Sigmoid colon (tissue), 7 donors: ENCODE data around the gene ARHGAP25. TPM values are rescaled to one million over a fixed set of nuclear protein-coding genes. Genes with fewer than 3 reads are reported as not detected.
A peak's percentile ranks its signal among the peaks of the same experiment; 100 is the strongest.

Experiments
- DNase-seq: peaks from one replicate; pipeline ENCODE4 v3.0.0-alpha.2; 2019
- H3K27ac ChIP-seq, 4 donors: fragments of 200-600 bp; sonication (generic); one replicate each; pipeline ENCODE4 v1.5.1; 2016 to 2019; ENCODE audit warnings: mild to moderate bottlenecking in 1 of 4
- H3K27me3 ChIP-seq, 3 donors: fragments of 200-600 bp; sonication (generic); one replicate each; pipeline ENCODE4 v1.5.1; 2019; ENCODE audit warnings: mild to moderate bottlenecking in 1 of 3
- H3K36me3 ChIP-seq, 4 donors: fragments of 200-600 bp; sonication (generic); one replicate each; pipeline ENCODE4 v1.5.1; 2016 to 2019
- H3K4me1 ChIP-seq, 4 donors: fragments of 200-600 bp; sonication (generic); one replicate each; pipeline ENCODE4 v1.5.1; 2017 to 2019
- H3K4me3 ChIP-seq, 4 donors: fragments of 200-600 bp; sonication (generic); one replicate each; pipeline ENCODE4 v1.5.1; 2017 to 2019; ENCODE audit warnings: mild to moderate bottlenecking in 2 of 4, moderate library complexity in 1 of 4
- H3K9me3 ChIP-seq, 4 donors: fragments of 200-600 bp in 3 of 4; sonication (generic) in 3 of 4; one replicate each; pipeline versions ENCODE4 v1.5.1 to v1.6.1; 2013 to 2019
- EP300 ChIP-seq, 4 donors: sonication (generic); formaldehyde crosslinking; IDR thresholded peaks; one replicate each; pipeline ENCODE4 v1.6.1; 2017; ENCODE audit warnings: antibody characterized with exemption in 4 of 4
- POLR2A ChIP-seq, 2 donors: fragments of 450-650 bp; IDR thresholded peaks; one replicate each; pipeline ENCODE4 v1.6.1; 2016; ENCODE audit warnings: antibody characterized with exemption in 2 of 2, mild to moderate bottlenecking in 2 of 2, moderate library complexity in 2 of 2
- POLR2AphosphoS5 ChIP-seq, 4 donors: sonication (generic); formaldehyde crosslinking; IDR thresholded peaks; one replicate each; pipeline ENCODE4 v1.6.1; 2017; ENCODE audit warnings: antibody characterized with exemption in 4 of 4
- WGBS, 2 donors: extraction: QIAGEN DNeasy Blood & Tissue Kit; methylation state at CpG; one replicate each; pipeline ENCODE4 v1.1.7; 2013; 5-methylcytosine and 5-hydroxymethylcytosine counted together
- intact Hi-C: fragments of 100-400 bp; cut with DNase I; formaldehyde crosslinking; loops from one replicate; pipeline ENCODE4 v1.15.1; 2023
- polyA plus RNA-seq, 3 donors: library from polyadenylated mRNA; stranded (reverse); fragments of 200-250 nt; gene quantifications; one replicate each; pipeline ENCODE4 v1.2.3, GENCODE V29; 2013
- total RNA-seq, 4 donors: library from RNA; depleted of rRNA; stranded (reverse); fragments of >200 nt; gene quantifications; one replicate each; pipeline ENCODE4 v1.1.0, GENCODE V29; 2016
- TF ChIP-seq, protein P1 (sequence below), 4 experiments: fragments of 450-650 bp in 3 of 4; fragments of 200-600 bp in 1 of 4; IDR thresholded peaks; one replicate each; pipeline ENCODE4 v1.5.1; 2016 to 2019; ENCODE audit warnings: antibody characterized with exemption in 4 of 4, mild to moderate bottlenecking in 3 of 4, moderate library complexity in 2 of 4
- donor health status: healthy with polysubstance abuse.
- donor health status: Bipolar disorder and iron deficiency.
- donor health status: healthy.

Gene ARHGAP25
- total and polyA plus RNA-seq, 7 donors, result 2.6 to 18.1 (median 5.8) TPM

DNA sequence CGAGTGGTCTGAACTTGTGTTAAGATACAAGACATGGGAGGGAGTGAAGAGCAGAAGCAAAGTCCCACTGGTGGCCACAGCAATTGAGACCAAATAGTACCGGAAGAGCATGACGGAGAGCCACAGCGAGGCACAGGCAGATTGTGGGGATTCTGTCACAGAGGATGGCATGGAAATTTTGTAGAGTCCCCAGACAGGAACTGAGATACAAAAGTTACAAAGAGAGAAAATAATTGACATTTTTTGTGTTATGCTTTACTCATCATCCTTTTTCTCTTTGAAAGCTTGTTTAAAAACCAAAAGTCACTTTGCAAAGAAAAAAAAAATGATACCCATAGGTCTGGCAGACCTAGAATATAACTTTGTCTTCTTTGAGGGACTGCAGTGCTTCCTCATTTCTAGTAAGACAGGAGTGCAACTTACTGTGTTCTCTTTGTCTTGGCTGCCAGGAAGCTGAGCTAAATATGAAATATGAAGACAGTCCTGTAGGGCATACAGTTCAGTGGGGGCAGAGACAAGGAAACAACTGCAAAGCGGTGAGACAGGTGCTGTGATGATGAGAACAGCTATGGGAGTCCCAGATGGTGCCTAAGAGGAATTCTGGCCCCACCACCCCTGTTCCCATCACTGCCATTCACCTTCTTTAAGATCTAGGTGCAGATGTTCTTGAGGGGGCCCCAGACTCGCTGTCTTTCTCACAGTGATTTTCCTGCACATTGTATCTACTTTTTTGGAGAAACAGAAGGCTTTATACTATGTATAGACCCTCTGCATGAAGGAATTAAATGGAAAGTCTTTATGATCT, 5.2 kb downstream of the ARHGAP25 start:
- Histone ChIP-seq H3K9me3 (no peaks in the 10 kb centered on the region), H3K36me3 (no peaks in the 10 kb centered on the region), H3K27ac (peak overlapping the region in 1 of 4 donors; percentile 5), H3K4me1 (no peaks in the 10 kb centered on the region), H3K27me3 (no peaks in the 10 kb centered on the region), H3K4me3 (no peak overlapping the region)
- intact Hi-C loops, result no loop called here
- TF ChIP-seq POLR2AphosphoS5 (IDR thresholded peaks at IDR 0.05) (no peak), EP300 (IDR thresholded peaks at IDR 0.05) (no peak), POLR2A (IDR thresholded peaks at IDR 0.05) (no peak)
- TF ChIP-seq, protein P1, sequence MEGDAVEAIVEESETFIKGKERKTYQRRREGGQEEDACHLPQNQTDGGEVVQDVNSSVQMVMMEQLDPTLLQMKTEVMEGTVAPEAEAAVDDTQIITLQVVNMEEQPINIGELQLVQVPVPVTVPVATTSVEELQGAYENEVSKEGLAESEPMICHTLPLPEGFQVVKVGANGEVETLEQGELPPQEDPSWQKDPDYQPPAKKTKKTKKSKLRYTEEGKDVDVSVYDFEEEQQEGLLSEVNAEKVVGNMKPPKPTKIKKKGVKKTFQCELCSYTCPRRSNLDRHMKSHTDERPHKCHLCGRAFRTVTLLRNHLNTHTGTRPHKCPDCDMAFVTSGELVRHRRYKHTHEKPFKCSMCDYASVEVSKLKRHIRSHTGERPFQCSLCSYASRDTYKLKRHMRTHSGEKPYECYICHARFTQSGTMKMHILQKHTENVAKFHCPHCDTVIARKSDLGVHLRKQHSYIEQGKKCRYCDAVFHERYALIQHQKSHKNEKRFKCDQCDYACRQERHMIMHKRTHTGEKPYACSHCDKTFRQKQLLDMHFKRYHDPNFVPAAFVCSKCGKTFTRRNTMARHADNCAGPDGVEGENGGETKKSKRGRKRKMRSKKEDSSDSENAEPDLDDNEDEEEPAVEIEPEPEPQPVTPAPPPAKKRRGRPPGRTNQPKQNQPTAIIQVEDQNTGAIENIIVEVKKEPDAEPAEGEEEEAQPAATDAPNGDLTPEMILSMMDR (IDR thresholded peaks at IDR 0.05), result no peak
- DNase-seq, result no peak
- WGBS, 2 donors, result 71 to 82% methylated on average over 6 of the region's 6 CpGs

DNA sequence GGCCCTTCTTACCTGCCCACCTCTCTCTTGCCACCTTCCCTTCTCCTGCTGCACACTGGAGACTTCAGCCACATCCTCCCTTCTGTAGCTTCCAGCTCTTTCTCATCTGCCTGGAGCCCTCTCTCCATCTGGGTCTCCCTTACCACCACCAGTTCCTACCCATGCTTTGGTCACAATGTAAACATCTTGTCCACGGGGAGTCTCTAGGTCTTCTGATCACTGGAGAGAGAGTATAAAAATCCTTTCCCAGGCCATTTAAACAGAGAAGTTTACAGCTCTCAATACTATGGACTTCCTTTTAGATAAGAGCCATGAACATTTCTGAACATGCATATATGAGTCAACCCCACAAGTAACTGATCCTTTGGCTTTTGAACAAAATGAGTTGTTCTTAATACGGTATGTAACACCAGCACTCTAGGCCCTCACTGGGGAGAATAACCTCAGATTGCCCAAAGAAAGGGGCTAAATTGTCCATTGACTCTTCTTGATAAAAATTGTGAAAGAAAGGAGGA, 5.8 kb downstream of the ARHGAP25 start:
- intact Hi-C loops, result no loop called here
- WGBS, 2 donors, result 14 to 39% methylated on average over 2 of the region's 2 CpGs
- Histone ChIP-seq H3K4me1 (no peaks in the 10 kb centered on the region), H3K36me3 (no peaks in the 10 kb centered on the region), H3K27ac (no peak overlapping the region), H3K9me3 (no peaks in the 10 kb centered on the region), H3K4me3 (no peak overlapping the region), H3K27me3 (no peaks in the 10 kb centered on the region)
- no peak for TF ChIP-seq POLR2AphosphoS5 (IDR thresholded peaks at IDR 0.05)
- no peak for TF ChIP-seq EP300 (IDR thresholded peaks at IDR 0.05)
- no peak for TF ChIP-seq POLR2A (IDR thresholded peaks at IDR 0.05)
- TF ChIP-seq, protein P1 (IDR thresholded peaks at IDR 0.05), result no peak
- DNase-seq, result no peak

DNA sequence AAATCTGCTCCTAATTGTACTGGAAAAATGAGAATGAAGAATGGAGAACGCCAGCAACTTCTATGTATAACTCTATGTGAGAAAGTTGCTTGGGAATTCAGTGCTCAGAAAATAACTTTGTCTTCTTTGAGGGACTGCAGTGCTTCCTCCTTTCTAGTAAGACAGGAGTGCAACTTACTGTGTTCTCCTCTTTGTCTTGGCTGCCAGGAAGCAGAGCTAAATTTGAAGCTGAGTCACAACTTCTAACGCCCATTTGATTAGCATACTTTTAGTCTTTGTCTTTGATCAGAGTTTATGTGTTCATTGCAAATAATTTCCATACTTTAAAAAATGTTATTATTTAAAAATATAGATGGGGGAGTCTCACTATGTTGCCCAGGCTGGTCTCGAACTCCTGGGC, 6.6 kb downstream of the ARHGAP25 start:
- no peak for DNase-seq
- no peak overlapping the region for H3K4me3 ChIP-seq
- H3K27ac ChIP-seq, result peak overlapping the region in 1 of 4 donors; percentile 21
- no peaks in the 10 kb centered on the region for H3K36me3 ChIP-seq
- intact Hi-C loops, result no loop called here
- H3K27me3 ChIP-seq, result no peaks in the 10 kb centered on the region
- no peaks in the 10 kb centered on the region for H3K9me3 ChIP-seq
- 63 to 69% methylated on average over 3 of the region's 3 CpGs for WGBS, 2 donors
- no peaks in the 10 kb centered on the region for H3K4me1 ChIP-seq
- no peak for TF ChIP-seq EP300 (IDR thresholded peaks at IDR 0.05)
- peak in 1 of 4 donors; percentile 12 for TF ChIP-seq POLR2AphosphoS5 (IDR thresholded peaks at IDR 0.05)

DNA sequence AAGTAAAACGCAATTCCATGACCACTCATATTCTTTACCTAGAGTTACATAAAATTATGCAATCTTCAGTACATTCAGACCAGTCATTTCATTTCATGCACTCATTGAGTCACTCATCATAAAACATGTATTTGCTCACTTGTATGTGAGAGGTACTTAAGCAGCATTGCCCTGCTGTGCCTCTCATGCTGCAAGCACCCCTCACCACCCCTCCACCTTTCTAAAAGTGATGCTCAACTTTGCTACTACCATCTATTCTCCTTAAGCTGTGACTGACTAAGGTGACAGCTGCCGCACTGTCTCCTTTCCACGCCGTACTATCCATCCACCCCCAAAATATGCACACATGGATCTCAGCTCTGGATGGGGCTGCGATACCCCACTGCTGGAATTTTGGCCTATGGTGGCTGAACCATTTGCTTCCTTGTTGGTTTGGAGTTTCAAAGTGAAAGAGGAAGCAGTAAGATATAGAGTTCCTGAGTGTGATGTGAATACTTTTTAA, 7.2 kb downstream of the ARHGAP25 start:
- Histone ChIP-seq H3K4me1 (no peaks in the 10 kb centered on the region), H3K36me3 (no peaks in the 10 kb centered on the region), H3K4me3 (no peak overlapping the region), H3K27ac (peak overlapping the region in 1 of 4 donors; percentile 21), H3K27me3 (no peaks in the 10 kb centered on the region), H3K9me3 (no peaks in the 10 kb centered on the region)
- 84 to 85% methylated on average over 5 of the region's 5 CpGs for WGBS, 2 donors
- intact Hi-C loops, result no loop called here
- DNase-seq, result no peak
- no peak for TF ChIP-seq EP300 (IDR thresholded peaks at IDR 0.05)

GRCh38 chr2:68742626-68743415, 8.2 kb downstream of the ARHGAP25 start:
- peak; percentile 18 for DNase-seq
- WGBS, 2 donors, result 86 to 88% methylated on average over 1 of the region's 1 CpG
- Histone ChIP-seq H3K36me3 (no peaks in the 10 kb centered on the region), H3K4me3 (no peak overlapping the region), H3K27me3 (no peaks in the 10 kb centered on the region), H3K27ac (peak overlapping the region in 1 of 4 donors; percentile 7), H3K9me3 (no peaks in the 10 kb centered on the region), H3K4me1 (no peaks in the 10 kb centered on the region)
- intact Hi-C loops, result no loop called here
- no peak for TF ChIP-seq POLR2AphosphoS5 (IDR thresholded peaks at IDR 0.05)
- no peak for TF ChIP-seq POLR2A (IDR thresholded peaks at IDR 0.05)
- TF ChIP-seq, protein P1 (IDR thresholded peaks at IDR 0.05), result no peak
- no peak for TF ChIP-seq EP300 (IDR thresholded peaks at IDR 0.05)
